Kidney (tissue), 14 donors: Measurements from ENCODE around the gene AGR3. TPM values are rescaled to one million over a fixed set of nuclear protein-coding genes. Genes with fewer than 3 reads are reported as not detected.

ENCODE experiments used
- DNase-seq, 5 donors: peaks; one replicate each; pipeline ENCODE4 v3.0.0-alpha.2; 2013 to 2020
- FAIRE-seq: peaks from 2 replicates; lab custom pipeline; 2012; peaks lifted over from hg19 to GRCh38; lab: Jason Lieb, UNC
- H3K27ac ChIP-seq, 2 donors: one replicate each; pipeline ENCODE4 v1.7.0; 2013; ENCODE audit warnings: low read depth in 2 of 2, low read length in 2 of 2, inconsistent platforms in 1 of 2
- H3K27me3 ChIP-seq: one replicate; pipeline ENCODE4 v1.7.1; 2013; ENCODE audit warnings: low read length, inconsistent platforms; ENCODE audit not compliant: control insufficient read depth, insufficient read depth
- H3K36me3 ChIP-seq, 3 donors: one replicate each; pipeline versions ENCODE4 v1.7.0 to v1.7.1; 2013; ENCODE audit warnings: low read length in 3 of 3, control low read depth in 1 of 3, inconsistent platforms in 1 of 3; ENCODE audit not compliant: insufficient read depth in 3 of 3, control insufficient read depth in 2 of 3
- H3K4me1 ChIP-seq, 3 donors: one replicate each; pipeline versions ENCODE4 v1.7.0 to v1.7.1; 2013; ENCODE audit warnings: low read length in 3 of 3, inconsistent platforms in 1 of 3, low read depth in 1 of 3; ENCODE audit not compliant: control insufficient read depth in 2 of 3, insufficient read depth in 2 of 3
- H3K4me3 ChIP-seq, 3 donors: one replicate each; pipeline versions ENCODE4 v1.7.0 to v1.8.1; 2013; ENCODE audit warnings: low read length in 3 of 3, control low read depth in 1 of 3, inconsistent platforms in 1 of 3
- H3K9ac ChIP-seq, 3 donors: one replicate each; pipeline versions ENCODE4 v1.7.0 to v1.7.1; 2013; ENCODE audit warnings: low read length in 3 of 3, control low read depth in 1 of 3, inconsistent platforms in 1 of 3
- H3K9me3 ChIP-seq, 3 donors: one replicate each; pipeline versions ENCODE4 v1.7.0 to v1.7.1; 2013; ENCODE audit warnings: low read length in 3 of 3, control low read depth in 1 of 3, inconsistent platforms in 1 of 3; ENCODE audit not compliant: control insufficient read depth in 2 of 3, insufficient read depth in 1 of 3
- intact Hi-C: fragments of 100-400 bp; cut with DNase I; formaldehyde crosslinking; loops from one replicate; pipeline ENCODE4 v1.11.1; 2022
- polyA plus RNA-seq: library from polyadenylated mRNA; stranded (reverse); fragments of 350-450 nt; fragmentation: Illumina TruSeq; extraction: RNeasy Lipid Tissue Mini Kit (QIAGEN cat#74804); gene quantifications from one replicate; pipeline ENCODE4 v1.2.3, GENCODE V29; 2014; ENCODE audit warnings: low read depth, low replicate concordance; ENCODE audit not compliant: insufficient read depth
- total RNA-seq: library from RNA; stranded (reverse); fragmentation: NEBNext Ultra II Directional; extraction: Animal tissue kit (Norgen Biotek cat#: 25700); gene quantifications from one replicate; pipeline ENCODE4 v1.2.1, GENCODE V29; 2021
- TF ChIP-seq, protein P1 (sequence below): IDR thresholded peaks from 3 replicates; pipeline ENCODE4 v1.5.1; 2012; ENCODE audit warnings: mild to moderate bottlenecking, moderate library complexity, borderline replicate concordance; ENCODE audit not compliant: insufficient read depth; ENCODE audit errors: extremely low read depth
- donor health status: control.
- donor health status: control.
- donor health status: control.
- donor health status: control.
- donor health status: control.
- donor health status: DM: yes; HTN: yes; CAD: no.
- donor health status: Normal renal cell carcinoma (clear cell type).

The AGR3 gene
- total and polyA plus RNA-seq, 2 donors from 2014 or later: 1.7 to 20.3 TPM

- Histone ChIP-seq H3K9me3 (no peaks in the 10 kb centered on the region), H3K4me1 (no peaks in the 10 kb centered on the region), H3K4me3 (no peak overlapping the region), H3K36me3 (no peaks in the 10 kb centered on the region), H3K27ac (no peak overlapping the region), H3K27me3 (no peaks in the 10 kb centered on the region), H3K9ac (no peak overlapping the region)
- TF ChIP-seq, protein P1, sequence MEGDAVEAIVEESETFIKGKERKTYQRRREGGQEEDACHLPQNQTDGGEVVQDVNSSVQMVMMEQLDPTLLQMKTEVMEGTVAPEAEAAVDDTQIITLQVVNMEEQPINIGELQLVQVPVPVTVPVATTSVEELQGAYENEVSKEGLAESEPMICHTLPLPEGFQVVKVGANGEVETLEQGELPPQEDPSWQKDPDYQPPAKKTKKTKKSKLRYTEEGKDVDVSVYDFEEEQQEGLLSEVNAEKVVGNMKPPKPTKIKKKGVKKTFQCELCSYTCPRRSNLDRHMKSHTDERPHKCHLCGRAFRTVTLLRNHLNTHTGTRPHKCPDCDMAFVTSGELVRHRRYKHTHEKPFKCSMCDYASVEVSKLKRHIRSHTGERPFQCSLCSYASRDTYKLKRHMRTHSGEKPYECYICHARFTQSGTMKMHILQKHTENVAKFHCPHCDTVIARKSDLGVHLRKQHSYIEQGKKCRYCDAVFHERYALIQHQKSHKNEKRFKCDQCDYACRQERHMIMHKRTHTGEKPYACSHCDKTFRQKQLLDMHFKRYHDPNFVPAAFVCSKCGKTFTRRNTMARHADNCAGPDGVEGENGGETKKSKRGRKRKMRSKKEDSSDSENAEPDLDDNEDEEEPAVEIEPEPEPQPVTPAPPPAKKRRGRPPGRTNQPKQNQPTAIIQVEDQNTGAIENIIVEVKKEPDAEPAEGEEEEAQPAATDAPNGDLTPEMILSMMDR: no peak
- intact Hi-C loops: no loop called here
- no peak for FAIRE-seq
- no peak for DNase-seq
Measured at GRCh38 chr7:16816824-16817223, 65.0 kb downstream of the AGR3 start.

GRCh38 chr7:16815001-16815400 lies 66.8 kb downstream of the AGR3 start:
- TF ChIP-seq, protein P1: no peak
- H3K36me3 ChIP-seq: no peaks in the 10 kb centered on the region
- H3K4me3 ChIP-seq: no peak overlapping the region
- no peak overlapping the region for H3K9ac ChIP-seq
- no peaks in the 10 kb centered on the region for H3K27me3 ChIP-seq
- FAIRE-seq (no peak), DNase-seq (no peak)
- H3K27ac ChIP-seq: no peak overlapping the region
- intact Hi-C loops: no loop called here
- H3K4me1 ChIP-seq: no peaks in the 10 kb centered on the region
- no peaks in the 10 kb centered on the region for H3K9me3 ChIP-seq

- FAIRE-seq (no peak), DNase-seq (peak in 3 of 5 donors; percentile 12 to 56 (median 44))
- Histone ChIP-seq H3K4me1 (no peaks in the 10 kb centered on the region), H3K36me3 (no peaks in the 10 kb centered on the region), H3K27me3 (no peaks in the 10 kb centered on the region), H3K4me3 (no peak overlapping the region), H3K9ac (no peak overlapping the region), H3K9me3 (no peaks in the 10 kb centered on the region), H3K27ac (no peak overlapping the region)
- TF ChIP-seq, protein P1: no peak
- intact Hi-C loops: no loop called here
Measured at GRCh38 chr7:16813232-16813616, 68.6 kb downstream of the AGR3 start.

- Histone ChIP-seq H3K9me3 (no peaks in the 10 kb centered on the region), H3K9ac (no peak overlapping the region), H3K27ac (no peak overlapping the region), H3K4me3 (no peak overlapping the region), H3K27me3 (no peaks in the 10 kb centered on the region), H3K4me1 (no peaks in the 10 kb centered on the region), H3K36me3 (no peaks in the 10 kb centered on the region)
- DNase-seq (no peak), FAIRE-seq (no peak)
- intact Hi-C loops: no loop called here
- TF ChIP-seq, protein P1: no peak
Measured at GRCh38 chr7:16812542-16813231, 69.1 kb downstream of the AGR3 start.
